Measurements from ENCODE around the gene ZC3H6. TPM values are rescaled to one million over a fixed set of nuclear protein-coding genes. Genes with fewer than 3 reads are reported as not detected.
A peak's percentile ranks its signal among the peaks of the same experiment; 100 is the strongest.

Gene ZC3H6
- 18.9 TPM for total RNA-seq

- DNase-seq (ENCODE audit: low spot score) = peak; percentile 100
Observed at GRCh38 chr2:112275311-112275886, at the start of gene ZC3H6. Gene ZC3H6 (plus strand): TSS chr2:112275597. CDS start chr2:112275995, 398 bp downstream.

- DNase-seq (ENCODE audit: low spot score) = no peak
Observed at GRCh38 chr2:112229348-112229747, 46.0 kb upstream of the ZC3H6 start.

- DNase-seq (ENCODE audit: low spot score) = no peak
Observed at GRCh38 chr2:112230371-112230770, 45.0 kb upstream of the ZC3H6 start.

- no peak for DNase-seq (ENCODE audit: low spot score)
Observed at GRCh38 chr2:112239862-112240261, 35.5 kb upstream of the ZC3H6 start.

GRCh38 chr2:112242384-112242783 is 33.0 kb upstream of the ZC3H6 start:
- DNase-seq (ENCODE audit: low spot score) = no peak

GRCh38 chr2:112243233-112243632 is 32.2 kb upstream of the ZC3H6 start:
- DNase-seq (ENCODE audit: low spot score) = no peak

GRCh38 chr2:112244854-112245253 is 30.5 kb upstream of the ZC3H6 start:
- DNase-seq (ENCODE audit: low spot score) = no peak

- DNase-seq (ENCODE audit: low spot score) = no peak
Observed at GRCh38 chr2:112251271-112251670, 24.1 kb upstream of the ZC3H6 start.

- DNase-seq (ENCODE audit: low spot score) = no peak
Observed at GRCh38 chr2:112253261-112253815, 22.1 kb upstream of the ZC3H6 start.

GRCh38 chr2:112254466-112255240 is 20.7 kb upstream of the ZC3H6 start, which contains the start of gene ZC3H8:
Gene ZC3H8 (minus strand): TSS chr2:112255042. CDS start chr2:112254981, 61 bp downstream.
- DNase-seq (ENCODE audit: low spot score) = peak; percentile 93

- DNase-seq (ENCODE audit: low spot score) = no peak
Observed at GRCh38 chr2:112255875-112256274, 19.5 kb upstream of the ZC3H6 start.

- DNase-seq (ENCODE audit: low spot score) = no peak
Observed at GRCh38 chr2:112256654-112257053, 18.7 kb upstream of the ZC3H6 start.

GRCh38 chr2:112257575-112257974 is 17.8 kb upstream of the ZC3H6 start:
- no peak for DNase-seq (ENCODE audit: low spot score)

- peak; percentile 86 for DNase-seq (ENCODE audit: low spot score)
Observed at GRCh38 chr2:112259509-112260294, 15.7 kb upstream of the ZC3H6 start.

- DNase-seq (ENCODE audit: low spot score) = no peak
Observed at GRCh38 chr2:112260295-112260625, 15.1 kb upstream of the ZC3H6 start.

- no peak for DNase-seq (ENCODE audit: low spot score)
Observed at GRCh38 chr2:112262876-112263275, 12.5 kb upstream of the ZC3H6 start.

- no peak for DNase-seq (ENCODE audit: low spot score)
Observed at GRCh38 chr2:112268547-112268946, 6.8 kb upstream of the ZC3H6 start.

GRCh38 chr2:112272669-112273068 is 2.7 kb upstream of the ZC3H6 start:
- DNase-seq (ENCODE audit: low spot score) = no peak

- DNase-seq (ENCODE audit: low spot score) = no peak
Observed at GRCh38 chr2:112273349-112273748, 2.0 kb upstream of the ZC3H6 start.

- peak; percentile 85 for DNase-seq (ENCODE audit: low spot score)
Observed at GRCh38 chr2:112275887-112276773, 733 bp downstream of the ZC3H6 start.

GRCh38 chr2:112276954-112277353 is 1.6 kb downstream of the ZC3H6 start:
- no peak for DNase-seq (ENCODE audit: low spot score)

All from ureter (tissue), 1 donor.